Retina (tissue), 1 donor: ENCODE measurements around the gene ZNF738.
"Not testable (repeated sequence)": the region's sequence is repeated elsewhere in the genome, so short reads cannot be mapped to it uniquely, and the experiment has no call there.

ENCODE experiments used
- DNase-seq: peaks from one replicate; pipeline ENCODE4 v3.0.0-alpha.2; 2016

The ZNF738 gene

GRCh38 chr19:21358768-21359451 lies at the start of gene ZNF738:
TSS of gene ZNF738 (plus strand) at chr19:21359000. CDS start at chr19:21359141, 141 bp downstream.
- peak; percentile 95 for DNase-seq

- not testable (repeated sequence) for DNase-seq
These were observed 46.0 kb upstream of the ZNF738 start for GRCh38 chr19:21312807-21313206.

GRCh38 chr19:21314676-21315075 lies 44.1 kb upstream of the ZNF738 start:
- no peak for DNase-seq

GRCh38 chr19:21317821-21318220 lies 41.0 kb upstream of the ZNF738 start:
- no peak for DNase-seq

- DNase-seq = no peak
These were observed 37.7 kb upstream of the ZNF738 start for GRCh38 chr19:21321134-21321533.

GRCh38 chr19:21321996-21322395 lies 36.8 kb upstream of the ZNF738 start:
- no peak for DNase-seq

GRCh38 chr19:21322528-21322927 lies 36.3 kb upstream of the ZNF738 start:
- no peak for DNase-seq

- DNase-seq = no peak
These were observed 35.8 kb upstream of the ZNF738 start for GRCh38 chr19:21323000-21323399.

- DNase-seq = no peak
These were observed 32.6 kb upstream of the ZNF738 start for GRCh38 chr19:21326169-21326568.

GRCh38 chr19:21328406-21328805 lies 30.4 kb upstream of the ZNF738 start:
- no peak for DNase-seq

- DNase-seq = peak; percentile 95
These were observed 29.8 kb upstream of the ZNF738 start, which contains the start of gene ZNF708 for GRCh38 chr19:21328885-21329605. TSS of gene ZNF708 (minus strand) at chr19:21329410. CDS start at chr19:21329212, 198 bp downstream.

GRCh38 chr19:21335721-21336120 lies 23.1 kb upstream of the ZNF738 start:
- DNase-seq = no peak

- DNase-seq = not testable (repeated sequence)
These were observed 14.0 kb upstream of the ZNF738 start for GRCh38 chr19:21344841-21345240.

GRCh38 chr19:21352830-21353229 lies 6.0 kb upstream of the ZNF738 start:
- DNase-seq = no peak

GRCh38 chr19:21362291-21362690 lies 3.5 kb downstream of the ZNF738 start:
- DNase-seq = no peak

- DNase-seq = no peak
These were observed 25.3 kb downstream of the ZNF738 start for GRCh38 chr19:21383980-21384582.

- DNase-seq = no peak
These were observed 37.3 kb downstream of the ZNF738 start for GRCh38 chr19:21396121-21396520.

- peak; percentile 94 for DNase-seq
These were observed 38.2 kb downstream of the ZNF738 start, which contains the start of gene ZNF493 for GRCh38 chr19:21396893-21397572. TSS of gene ZNF493 (plus strand) at chr19:21397133. CDS start at chr19:21397238, 105 bp downstream.

GRCh38 chr19:21398851-21399250 lies 40.1 kb downstream of the ZNF738 start:
- no peak for DNase-seq

GRCh38 chr19:21402303-21402985 lies 43.6 kb downstream of the ZNF738 start:
- DNase-seq = no peak

- DNase-seq = no peak
These were observed 51.4 kb downstream of the ZNF738 start for GRCh38 chr19:21410166-21410565.

GRCh38 chr19:21422244-21422643 lies 63.4 kb downstream of the ZNF738 start:
- no peak for DNase-seq
